Cardiac fibroblast (primary cell): ENCODE measurements around the gene PCP4L1.
"Not testable (repeated sequence)": the region's sequence is repeated elsewhere in the genome, so short reads cannot be mapped to it uniquely, and the experiment has no call there.

Experiments used
- DNase-seq, 2 donors: peaks; one replicate each; pipeline versions ENCODE4 v3.0.0 to v3.0.0-alpha.2; 2010; ENCODE audit warnings: low read depth in 2 of 2
- H3K4me3 ChIP-seq, 2 donors: replicated peaks in 1 of 2; 1 replicate in 1 of 2; 2 replicates in 1 of 2; pipeline ENCODE4 v1.5.1; 2011; ENCODE audit warnings: low read depth in 2 of 2, low read length in 2 of 2, mild to moderate bottlenecking in 2 of 2, moderate library complexity in 1 of 2
- TF ChIP-seq, protein P1 (sequence below): IDR thresholded peaks from one replicate; pipeline ENCODE4 v1.5.1; 2011; ENCODE audit warnings: low read depth, mild to moderate bottlenecking, low read length, inconsistent platforms

Gene PCP4L1

DNA sequence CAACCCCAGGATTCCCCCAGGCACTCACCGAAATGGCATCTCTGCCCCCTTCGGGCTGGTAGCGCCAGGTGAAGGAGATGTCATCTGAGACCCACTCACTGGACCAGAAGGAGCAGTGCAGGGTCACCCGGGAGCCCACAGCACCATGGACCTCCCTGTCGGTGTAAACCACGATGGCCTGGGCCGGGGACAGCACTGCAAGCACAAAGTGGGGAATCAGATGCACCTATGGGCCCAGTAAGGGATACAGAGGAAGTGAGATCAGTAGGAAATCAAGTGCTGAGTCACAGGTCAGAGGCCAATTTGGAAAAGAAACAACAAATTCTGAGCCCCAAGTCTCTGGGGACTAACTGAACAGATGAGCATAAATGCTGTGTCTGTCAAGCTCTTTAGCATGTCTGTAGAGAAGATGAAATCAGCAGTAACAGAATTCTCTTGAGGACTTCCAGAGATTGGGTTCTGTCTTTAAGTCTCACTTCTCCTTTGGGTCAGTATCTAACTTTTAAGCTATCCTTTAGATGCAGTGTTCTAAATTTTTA, 48.8 kb downstream of the PCP4L1 start:
- DNase-seq: peak; percentile 48 to 88
- H3K4me3 ChIP-seq: peak overlapping the region in 1 of 2 donors; percentile 32
- TF ChIP-seq, protein P1, sequence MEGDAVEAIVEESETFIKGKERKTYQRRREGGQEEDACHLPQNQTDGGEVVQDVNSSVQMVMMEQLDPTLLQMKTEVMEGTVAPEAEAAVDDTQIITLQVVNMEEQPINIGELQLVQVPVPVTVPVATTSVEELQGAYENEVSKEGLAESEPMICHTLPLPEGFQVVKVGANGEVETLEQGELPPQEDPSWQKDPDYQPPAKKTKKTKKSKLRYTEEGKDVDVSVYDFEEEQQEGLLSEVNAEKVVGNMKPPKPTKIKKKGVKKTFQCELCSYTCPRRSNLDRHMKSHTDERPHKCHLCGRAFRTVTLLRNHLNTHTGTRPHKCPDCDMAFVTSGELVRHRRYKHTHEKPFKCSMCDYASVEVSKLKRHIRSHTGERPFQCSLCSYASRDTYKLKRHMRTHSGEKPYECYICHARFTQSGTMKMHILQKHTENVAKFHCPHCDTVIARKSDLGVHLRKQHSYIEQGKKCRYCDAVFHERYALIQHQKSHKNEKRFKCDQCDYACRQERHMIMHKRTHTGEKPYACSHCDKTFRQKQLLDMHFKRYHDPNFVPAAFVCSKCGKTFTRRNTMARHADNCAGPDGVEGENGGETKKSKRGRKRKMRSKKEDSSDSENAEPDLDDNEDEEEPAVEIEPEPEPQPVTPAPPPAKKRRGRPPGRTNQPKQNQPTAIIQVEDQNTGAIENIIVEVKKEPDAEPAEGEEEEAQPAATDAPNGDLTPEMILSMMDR: no peak

DNA sequence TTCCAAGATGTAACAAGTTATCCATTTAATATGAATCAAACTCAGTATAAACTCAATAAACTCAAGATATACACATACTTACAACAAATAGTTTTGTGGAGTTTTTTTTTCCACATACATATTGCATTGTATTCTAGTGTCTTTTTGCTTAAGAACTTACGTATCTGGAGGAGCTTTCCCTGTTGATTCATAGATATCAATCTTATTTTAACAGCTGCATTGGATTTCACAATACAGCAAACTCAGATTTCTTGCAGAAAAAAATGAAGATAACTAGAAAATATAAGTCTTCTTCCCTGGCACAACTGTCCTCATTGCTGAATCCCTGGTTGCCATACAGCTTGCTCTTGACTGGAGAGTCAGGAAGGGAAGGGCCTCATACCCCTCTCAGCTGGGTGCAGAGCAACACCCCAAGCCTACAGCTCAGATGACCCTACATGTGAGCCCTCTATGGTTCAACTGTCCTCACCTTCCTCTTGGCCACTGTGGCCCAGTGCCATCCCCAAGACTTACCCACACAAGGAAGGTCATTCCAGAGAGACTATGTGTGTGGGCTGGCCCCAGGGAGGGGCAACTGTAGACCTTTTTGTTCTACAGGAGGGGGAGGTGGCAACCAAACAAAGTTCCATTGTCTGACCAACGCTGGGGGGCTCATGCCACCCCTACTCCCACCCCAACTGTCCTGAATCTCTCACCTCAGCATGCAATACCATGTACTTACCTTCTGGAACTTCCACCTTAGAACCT, 49.5 kb downstream of the PCP4L1 start:
- TF ChIP-seq, protein P1: no peak
- H3K4me3 ChIP-seq: no peak overlapping the region
- DNase-seq: peak; percentile 27 to 77

DNA sequence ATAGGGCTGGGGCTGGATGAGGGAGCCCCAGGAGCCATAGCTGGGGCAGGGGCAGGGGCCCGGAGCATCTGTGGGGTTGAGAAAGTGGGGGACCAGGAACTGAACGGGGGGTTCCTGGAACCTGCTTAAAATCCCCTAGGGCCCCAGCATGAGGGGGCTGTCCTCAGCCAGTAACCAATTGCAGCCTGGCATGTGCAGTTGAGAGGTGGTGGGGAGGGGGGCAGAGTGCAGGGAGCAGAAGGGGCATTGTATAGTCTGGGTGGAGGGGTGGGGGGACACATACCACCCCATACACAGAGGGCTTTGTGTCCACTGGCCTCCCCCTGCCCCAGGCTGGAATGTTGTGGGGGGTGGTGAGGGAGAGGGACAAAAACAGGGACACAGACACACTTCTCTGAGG, 51.3 kb downstream of the PCP4L1 start, which contains the start of gene MPZ:
Gene MPZ (minus strand): TSS at position 101 of the 400 bp plus-strand sequence. CDS start 63 bp downstream, at position 38.
- H3K4me3 ChIP-seq: no peak within 1 kb of the TSS
- TF ChIP-seq, protein P1: no peak
- no peak for DNase-seq

DNA sequence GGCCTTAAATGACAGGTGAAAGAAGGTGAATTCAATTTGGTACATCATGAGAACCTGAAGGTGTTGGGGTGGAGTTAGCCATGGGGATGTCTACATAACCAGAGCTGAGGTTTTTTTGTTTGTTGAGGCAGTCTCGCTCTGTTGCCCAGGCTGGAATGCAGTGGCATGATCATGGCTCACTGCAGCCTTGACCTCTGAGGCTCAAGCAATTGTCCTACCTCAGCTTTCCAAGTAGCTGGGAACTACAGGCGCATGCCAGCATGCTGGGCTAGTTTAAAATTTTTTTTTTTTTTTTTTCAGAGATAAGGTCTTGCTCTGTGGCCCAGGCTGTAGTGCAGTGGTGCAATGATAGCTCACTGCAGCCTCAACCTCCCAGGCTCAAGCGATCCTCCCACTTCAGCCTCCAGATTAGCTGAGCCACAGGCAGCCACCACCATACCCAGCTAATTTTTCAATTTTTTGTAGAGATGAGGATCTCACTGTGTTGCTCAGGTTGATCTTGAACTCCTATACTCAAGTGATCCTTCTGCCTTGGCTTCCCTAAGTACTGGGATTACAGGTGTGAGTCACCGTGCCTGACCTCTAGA, 53.1 kb downstream of the PCP4L1 start:
- no peak for DNase-seq
- TF ChIP-seq, protein P1: no peak
- no peak overlapping the region for H3K4me3 ChIP-seq

DNA sequence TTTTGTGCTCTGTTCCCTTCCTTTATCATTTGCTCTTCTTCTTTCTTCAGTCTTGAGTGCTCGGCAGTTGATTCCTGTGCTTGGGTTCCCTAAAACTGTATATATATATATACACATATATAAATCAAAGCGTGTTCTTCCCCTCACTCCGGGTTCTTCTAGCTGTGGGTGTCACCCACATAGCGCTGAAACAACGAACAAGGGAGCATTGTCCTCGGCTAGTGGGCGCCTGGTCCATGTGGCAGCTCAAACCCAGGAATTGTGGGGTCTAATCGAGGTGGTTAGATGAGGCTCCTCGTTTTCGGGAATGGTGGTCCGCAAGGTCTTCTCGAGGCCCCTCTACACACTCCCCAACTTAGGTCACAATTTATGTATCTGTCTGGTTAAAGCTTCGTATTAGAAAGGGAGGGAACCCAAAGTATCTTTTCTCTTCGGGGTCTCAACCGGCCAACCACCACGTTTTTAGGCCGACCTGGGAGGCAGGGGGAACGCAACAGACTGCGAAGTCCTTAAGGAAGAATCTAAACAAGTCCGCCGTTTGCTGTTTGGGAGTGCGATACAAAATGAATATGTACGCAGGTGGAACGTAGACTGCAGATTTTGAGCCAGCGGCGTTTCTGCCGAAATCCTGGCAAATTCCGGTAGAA, 55.1 kb downstream of the PCP4L1 start:
- DNase-seq: no peak
- TF ChIP-seq, protein P1: no peak
- H3K4me3 ChIP-seq: peak overlapping the region; percentile 86 to 91

DNA sequence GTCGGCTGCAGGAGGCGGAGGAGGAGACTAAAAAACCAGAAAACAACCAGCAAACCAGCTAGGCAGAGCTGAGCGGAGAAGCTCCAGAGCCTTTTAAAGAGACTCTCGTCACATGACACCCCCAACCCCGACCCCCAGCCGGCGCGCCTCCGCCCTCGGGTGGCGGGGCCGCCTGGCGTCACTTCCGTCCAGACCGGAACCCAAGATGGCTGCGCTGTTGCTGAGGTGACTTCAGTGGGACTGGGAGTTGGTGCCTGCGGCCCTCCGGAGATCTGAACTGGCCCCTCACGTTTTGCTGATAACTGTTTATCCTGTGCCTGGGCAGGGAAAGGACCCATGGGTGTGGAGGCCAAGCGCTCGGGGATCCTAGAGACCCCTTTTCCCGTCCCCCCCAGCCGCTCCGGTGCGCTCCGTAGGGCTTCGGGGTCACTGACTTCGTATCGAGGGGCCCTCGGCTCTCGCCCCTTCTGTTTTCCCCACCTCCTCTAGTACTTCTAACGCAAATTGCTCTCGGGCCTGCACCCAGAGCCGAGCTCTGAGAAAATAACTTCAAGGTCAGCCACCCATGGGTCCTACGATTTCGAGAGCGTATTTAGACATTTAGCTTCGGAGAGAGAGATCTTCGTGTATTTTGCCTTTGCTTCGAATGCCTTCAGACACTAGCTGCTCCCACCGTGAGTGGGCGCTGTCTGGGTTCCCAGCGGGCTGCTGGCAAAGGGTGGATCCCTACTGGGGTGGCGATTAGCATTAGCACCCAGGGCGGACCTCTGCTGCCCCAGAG, 55.8 kb downstream of the PCP4L1 start, which contains the start of gene SDHC:
Gene SDHC (plus strand): TSS at position 181 of the 781 bp plus-strand sequence. CDS start 25 bp downstream, at position 206.
- TF ChIP-seq, protein P1: peak; percentile 54
- H3K4me3 ChIP-seq: peak within 1 kb of the TSS; percentile 86 to 91
- DNase-seq: peak; percentile 89 to 95

DNA sequence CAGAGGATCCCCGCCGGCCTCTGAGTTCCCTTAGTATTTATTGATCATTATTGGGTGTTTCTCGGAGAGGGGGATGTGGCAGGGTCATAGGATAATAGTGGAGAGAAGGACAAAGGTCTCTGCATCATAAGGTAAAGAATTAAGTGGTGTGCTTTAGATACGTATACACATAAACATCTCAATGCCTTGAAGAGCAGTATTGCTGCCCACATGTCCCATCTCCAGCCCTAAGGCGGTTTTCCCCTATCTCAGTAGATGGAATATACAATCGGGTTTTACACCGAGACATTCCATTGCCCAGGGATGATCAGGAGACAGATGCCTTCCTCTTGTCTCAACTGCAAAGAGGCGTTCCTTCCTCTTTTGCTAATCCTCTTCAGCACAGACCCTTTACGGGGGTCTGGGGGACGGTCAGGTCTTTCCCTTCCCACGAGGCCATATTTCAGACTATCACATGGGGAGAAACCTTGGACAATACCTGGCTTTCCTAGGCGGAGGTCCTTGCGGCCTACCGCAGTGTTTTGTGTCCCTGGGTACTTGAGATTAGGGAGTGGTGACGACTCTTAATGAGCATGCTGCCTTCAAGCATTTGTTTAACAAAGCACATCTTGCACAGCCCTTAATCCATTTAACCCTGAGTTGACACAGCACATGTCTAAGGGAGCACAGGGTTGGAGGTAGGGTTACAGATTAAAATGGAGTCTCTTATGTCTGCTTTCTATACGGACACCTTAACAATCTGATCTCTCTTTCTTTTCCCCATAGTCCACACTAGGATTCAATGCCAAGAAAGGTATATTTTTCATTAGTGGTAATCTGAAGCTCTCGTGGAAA, 57.5 kb downstream of the PCP4L1 start:
- H3K4me3 ChIP-seq, DNase-seq: not testable (repeated sequence)
